NK-92 treated with Interleukin-12 subunit alpha and Interleukin-12 subunit beta, amount 100 ng/mL, for 24 hours (cell line): ENCODE data around the gene SEMA5A.

Experiments
- DNase-seq: peaks from one replicate; lab custom pipeline; 2025; lab: John Stamatoyannopoulos, UW

Gene SEMA5A

DNA sequence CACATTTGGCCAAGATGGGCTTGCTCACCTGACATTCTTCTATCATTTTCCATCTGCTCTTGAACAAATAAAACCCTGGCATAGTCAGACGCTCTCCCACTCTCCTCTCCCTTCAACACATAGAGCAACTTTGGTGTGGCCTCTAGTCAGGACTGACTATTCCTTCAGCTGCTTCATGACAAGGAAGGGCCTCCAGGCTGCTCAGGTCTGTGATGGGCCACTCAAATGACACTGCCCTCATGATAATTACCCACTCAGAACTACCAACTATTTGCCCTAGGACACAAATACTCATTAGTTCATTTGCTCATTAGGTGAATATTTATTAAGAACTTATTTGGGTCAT lies 376.3 kb downstream of the SEMA5A start:
- no peak for DNase-seq

DNA sequence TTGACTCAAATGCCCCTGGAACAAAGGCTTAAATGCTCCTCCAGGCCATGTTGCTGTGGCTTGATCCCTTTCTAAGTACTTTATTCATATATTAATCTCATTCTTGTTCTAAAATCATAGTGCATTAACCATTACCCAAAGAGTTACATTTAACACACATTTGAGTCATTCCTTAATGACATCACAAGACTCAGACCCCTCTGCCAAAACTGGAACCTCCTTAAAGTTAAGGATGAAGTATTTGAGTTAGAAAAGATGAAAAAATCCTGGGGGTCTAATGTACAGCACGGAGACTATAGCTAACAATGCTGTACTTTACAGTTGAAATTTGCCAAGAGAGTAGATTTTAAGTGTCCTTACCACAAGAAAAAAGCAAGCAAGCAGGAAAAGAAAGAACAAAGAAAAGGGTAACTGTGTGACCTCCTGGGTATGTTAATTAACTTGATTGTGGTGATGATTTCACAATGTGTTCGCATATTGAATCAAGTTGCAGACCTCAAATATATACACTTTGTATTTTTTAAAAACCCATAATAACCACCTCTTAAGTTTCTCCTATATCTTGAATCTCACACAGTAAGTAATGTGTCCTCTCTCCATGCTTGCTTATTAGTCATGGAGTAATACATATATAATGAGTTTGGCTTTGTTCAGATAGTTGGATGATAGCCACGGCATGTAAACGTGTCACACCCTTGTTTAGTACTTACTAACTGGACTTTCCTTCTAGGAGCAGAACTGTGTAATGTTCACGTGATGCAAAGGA lies 376.9 kb downstream of the SEMA5A start:
- DNase-seq, result no peak

DNA sequence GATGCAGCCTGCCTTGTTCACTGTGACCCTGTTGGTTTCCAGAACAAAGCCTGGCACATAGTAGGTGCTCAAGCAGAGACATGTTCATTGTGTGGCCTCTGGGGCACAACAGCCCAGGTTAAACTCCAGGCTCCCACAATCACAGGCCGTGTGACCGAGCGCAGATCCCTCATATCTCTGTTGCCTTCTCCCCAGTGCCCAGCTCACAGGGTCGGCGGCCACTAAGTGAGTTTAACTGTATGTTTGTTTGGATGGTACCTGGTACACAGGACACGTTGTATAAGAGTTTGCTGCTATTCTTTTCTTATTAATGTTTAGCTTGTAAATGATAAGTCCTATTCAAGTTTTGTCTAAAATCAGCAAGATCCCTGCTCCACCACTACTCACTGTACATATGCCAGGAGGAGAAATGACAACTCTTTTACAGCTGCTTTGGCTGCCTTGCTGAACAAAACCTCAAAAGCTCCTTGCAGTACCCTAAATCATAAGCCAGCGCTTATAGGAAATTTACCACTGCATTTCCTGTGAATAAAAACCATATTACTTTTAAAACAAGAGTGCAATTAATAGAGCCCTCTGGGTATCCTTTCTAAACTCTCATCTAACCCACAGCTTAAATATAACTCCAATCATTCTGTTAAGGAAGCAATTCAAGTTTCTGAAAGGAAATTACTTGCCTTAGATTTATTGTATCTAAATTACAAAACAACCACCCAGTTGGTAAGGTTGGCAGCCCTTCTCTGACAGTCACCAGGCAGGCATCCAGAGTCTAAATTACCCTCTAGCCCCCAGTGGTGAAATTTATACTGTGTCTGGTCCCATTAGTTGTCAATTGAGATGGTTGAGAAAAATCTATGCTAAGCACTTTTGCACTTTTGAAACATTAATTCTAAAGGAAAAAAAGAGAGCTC lies 379.4 kb downstream of the SEMA5A start:
- no peak for DNase-seq

DNA sequence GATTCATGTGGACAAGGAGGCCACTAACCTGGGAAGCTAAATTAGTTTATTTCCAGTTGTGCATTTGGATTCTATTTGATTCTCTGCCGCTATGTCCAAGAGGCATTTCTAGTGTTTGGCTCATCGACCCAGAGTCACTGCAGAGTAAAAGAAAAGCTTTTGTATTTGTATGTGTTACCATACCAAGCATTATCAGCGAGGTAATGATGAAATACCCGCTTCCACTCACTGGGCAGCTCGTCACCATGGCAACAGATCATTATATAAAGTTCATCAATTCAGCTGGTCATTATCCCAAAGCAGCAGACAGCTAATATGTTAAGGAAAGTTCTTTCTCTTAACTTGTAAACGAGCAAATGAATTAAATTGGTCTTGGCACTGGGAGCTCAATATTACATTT lies 380.3 kb downstream of the SEMA5A start:
- DNase-seq, result no peak

DNA sequence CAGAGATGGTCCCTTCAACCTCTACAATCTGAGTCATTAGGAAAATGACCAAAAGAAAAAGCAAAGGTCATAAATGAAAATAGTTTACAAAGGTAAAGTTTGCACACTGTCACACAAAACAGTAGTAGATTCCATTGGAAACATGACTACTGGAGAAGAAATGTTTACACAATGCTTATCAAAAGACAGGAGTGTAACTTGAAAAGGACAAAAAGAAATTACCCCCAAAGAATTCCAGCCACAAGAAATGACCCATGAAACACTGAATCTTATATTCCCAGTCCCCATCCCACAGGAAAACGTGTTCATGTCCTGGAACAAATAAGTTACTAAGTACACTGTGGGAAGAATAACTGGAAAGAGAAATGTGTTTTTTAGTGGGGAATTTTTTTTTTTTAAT lies 385.1 kb downstream of the SEMA5A start:
- no peak for DNase-seq

DNA sequence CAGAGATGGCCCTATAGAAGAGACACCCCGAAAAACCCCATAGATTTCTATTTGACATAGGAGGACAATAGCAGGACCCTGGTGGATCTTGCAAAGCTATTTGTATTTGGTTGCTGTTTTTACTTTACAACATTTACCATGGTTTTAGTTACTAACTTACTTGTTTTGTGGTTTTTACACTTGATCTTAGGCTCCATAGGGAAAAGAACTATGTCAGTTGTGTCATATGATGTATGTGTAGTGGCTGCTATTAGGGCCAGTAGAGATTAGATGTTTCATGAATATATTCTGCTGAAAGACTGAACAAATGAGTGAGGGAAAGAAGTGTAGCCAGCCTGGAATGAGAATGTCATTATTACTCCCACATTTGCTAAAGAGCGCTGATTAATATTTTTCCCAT lies 388.1 kb downstream of the SEMA5A start:
- no peak for DNase-seq

DNA sequence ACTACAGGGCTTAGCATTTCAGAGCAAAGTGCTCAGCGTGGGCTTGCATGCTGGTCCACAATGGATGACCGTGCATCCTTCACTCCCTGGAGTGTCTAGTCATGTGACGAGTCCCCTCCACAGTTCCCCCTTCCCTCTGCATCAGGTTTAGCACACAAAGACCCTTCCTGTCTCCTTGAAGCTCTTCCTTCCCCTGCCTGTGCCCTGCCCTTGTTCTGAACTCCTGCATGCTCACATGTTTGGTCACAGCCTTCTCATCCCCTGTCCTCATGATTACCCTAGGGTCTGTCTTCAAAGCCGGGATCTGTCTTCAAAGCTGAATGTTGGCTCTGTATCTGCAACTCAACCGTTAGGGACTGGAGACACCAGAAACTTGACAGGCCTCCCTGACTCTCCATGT lies 388.9 kb downstream of the SEMA5A start:
- no peak for DNase-seq

DNA sequence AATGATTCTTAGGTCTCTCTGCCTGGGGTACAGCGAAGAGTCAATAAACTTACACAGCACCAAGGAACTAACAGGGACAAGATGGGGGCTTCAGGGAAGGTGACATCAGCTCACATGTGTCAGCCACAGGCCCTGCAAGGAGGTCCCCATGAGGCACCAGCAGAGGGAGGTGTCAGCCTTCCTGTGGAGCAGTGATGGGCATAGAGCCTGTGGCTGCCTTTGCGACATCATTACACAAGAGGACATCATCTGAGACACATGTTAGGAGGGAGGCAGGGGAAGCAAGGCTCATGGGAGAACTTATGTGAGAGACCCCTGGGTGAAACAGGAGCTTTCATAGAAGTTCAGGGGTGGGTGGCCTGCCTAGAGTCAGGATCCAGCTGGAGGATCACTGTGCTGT lies 389.6 kb downstream of the SEMA5A start:
- DNase-seq, result peak; percentile 58

DNA sequence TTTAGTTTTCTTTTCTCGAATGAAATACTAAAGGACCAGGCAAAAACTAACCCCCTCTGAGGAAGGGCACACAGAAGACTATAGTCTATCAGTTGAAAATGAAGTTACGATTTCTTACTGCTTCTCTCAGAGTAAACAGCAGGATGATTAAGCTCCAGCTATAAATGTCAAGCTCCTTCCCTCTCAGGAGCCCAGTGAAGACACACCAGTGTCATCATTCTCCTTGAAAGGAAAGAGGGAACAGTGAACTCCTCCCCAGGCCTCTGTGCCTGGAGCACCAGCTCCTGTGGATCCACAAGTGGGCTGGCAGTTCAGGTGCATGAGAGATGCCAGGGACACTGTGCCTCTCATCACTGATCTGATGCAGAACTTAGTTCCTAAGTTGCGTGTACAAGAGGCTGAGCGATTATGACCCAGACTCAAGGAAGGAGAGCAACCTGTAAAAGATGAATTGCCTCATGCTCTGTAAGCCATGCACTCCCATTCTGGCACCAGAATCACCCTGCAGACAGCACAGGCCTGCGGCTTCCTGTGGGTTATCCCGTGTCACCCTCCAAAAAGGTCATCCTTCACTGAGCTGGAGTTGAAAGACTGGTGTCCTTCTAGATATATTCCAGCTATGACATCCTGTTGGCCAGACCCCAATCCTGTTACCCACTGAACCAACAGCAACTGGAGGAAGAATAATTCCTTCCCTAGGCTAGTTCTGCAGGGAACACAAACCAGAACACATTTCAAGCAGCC lies 394.0 kb downstream of the SEMA5A start:
- no peak for DNase-seq

DNA sequence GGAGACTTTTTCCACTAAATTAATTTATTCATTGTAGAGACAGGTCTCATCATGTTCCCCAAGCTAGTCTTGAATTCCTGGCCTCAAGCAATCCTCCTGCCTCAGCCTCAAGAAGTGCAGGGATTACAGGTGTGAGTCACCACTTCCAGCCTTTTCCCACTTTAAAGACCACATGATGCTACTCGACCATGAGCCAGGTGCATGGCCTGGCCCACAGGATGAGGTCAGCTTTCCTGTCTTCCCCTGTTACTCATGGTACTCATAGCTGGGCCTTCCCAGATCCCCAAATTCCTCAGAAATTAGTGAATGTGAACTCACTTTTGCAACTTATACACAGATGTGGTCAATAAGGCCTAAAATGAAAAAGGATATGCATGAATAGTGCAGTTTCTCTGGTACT lies 395.9 kb downstream of the SEMA5A start:
- DNase-seq, result no peak

DNA sequence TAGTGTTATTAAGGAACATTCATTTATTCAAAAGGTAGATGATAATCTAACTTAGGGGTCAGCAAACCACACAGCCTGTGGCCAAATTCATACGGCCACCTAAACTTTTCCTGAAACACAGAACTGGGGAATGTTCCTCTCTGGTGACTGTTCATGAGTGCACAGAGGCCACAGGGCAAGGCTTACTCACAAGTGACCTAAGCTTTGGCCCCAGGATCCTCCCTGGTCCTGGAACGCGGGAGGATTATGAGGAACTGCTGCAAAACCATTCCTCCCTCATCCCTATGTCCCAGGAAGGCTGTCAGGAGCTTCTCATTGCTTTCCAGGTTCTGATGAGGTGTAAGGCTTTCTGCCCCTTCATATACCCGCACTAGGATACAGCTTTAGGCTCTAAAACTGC lies 397.6 kb downstream of the SEMA5A start:
- DNase-seq, result no peak

DNA sequence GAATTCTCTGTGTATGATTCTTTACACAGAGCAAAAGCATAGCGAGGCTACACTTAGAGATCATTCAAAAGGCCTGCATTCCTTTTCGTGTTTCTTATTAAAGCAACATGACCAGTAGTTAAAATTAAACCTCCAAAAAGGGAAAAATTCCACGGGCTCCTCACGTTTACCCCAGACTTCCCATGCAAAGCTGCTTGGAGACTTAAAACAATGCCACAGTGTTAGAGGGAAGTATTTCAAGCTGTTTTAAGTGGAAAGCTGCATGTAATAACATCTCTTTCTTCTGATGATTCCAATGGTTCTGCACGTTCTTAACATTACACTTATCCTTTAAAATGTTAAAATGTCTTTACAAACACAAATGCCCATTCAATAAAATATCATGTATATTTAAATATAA lies 405.2 kb downstream of the SEMA5A start:
- no peak for DNase-seq

DNA sequence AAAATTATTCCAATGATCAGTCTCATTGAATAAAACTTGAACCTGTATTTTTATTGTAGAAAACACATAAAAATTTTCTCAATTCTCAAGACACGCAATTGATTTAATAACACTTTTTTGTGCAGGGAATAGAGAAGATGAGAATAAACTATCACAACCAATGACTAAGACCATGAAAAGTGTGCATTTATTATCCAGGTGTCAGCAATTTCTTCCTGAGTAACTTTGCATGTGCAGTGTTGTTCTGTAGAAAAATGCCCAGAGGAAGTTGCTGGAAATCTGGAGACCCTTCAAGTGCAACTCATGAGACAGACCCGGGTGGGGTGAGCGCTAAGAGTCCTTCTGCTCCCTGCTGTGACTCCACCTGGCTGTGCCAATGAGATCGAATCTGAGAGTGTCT lies 405.7 kb downstream of the SEMA5A start:
- DNase-seq, result no peak

DNA sequence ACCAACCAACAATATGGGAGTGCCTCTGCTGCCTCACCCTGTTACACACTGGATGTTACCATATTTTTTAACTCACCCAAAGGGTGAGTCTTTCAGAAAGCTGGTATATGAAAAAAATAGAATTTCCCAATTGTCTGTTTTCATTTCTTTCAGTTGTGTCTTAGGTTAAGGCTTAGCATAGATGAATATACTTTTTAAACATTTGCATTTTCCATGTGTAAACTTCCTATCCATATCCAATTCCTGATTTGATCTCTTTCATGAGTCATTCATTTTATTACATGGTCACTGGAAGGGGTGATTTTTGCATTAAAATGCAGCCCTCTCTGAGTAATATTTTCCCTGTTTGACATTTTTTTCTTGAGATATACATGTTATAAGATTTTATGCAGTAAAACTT lies 406.5 kb downstream of the SEMA5A start:
- no peak for DNase-seq

DNA sequence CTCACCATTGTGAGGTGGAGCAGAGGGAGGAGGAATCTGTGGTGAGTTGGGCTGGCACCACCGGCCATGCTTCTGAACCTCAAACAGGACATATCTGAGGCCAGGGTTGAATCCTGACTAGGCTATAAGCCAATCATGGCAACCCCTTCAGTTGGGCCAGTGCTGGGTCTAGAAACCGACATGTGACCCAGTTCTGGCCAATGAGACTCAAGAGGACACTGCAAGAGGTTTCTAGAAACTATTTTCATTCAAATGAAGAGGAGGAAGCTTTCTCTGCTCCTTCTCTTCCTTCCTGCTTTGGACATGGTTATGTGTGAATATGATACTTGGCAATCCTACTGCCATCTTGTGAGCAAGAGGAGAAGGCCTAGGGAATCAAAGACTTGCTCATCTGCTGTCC lies 417.7 kb downstream of the SEMA5A start:
- DNase-seq, result no peak

DNA sequence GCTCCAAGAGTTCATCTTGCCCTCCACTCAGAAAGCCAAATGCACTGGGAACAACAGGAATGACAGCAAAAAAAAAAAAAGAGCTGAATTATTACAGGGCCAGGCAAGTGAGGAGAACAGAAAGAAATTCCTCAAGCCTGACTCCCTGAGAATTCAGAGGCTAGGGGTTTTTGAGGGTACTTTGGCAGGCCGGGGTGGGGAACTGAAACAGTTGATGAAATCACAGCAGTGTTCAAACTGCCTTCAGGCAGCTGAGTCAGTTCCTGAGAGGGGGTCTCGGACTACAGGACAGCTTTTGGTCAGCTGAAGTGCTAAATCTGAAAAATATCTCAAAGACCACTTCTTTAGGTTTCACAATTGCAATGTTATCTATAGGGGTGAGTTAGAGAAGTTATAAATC lies 419.4 kb downstream of the SEMA5A start:
- DNase-seq, result no peak

DNA sequence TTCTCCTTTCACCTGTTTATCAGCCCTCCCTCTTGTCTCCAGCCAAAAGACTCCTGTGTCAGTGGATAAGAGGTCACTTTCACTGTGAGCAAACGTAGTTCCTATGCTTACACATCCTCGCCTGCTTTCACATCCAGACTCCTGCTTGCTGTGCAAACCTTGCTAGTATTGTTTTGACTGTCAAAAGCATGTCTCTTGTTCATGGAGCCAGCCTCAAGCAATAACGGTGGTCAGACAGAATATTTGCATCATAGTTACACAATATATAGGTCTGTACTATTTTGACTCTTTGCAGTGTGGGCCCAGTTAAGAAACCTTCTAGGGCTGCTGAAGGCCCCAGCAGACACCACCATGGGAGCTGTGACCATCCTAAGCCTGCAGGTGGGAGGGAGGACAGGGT lies 420.0 kb downstream of the SEMA5A start:
- DNase-seq, result no peak

DNA sequence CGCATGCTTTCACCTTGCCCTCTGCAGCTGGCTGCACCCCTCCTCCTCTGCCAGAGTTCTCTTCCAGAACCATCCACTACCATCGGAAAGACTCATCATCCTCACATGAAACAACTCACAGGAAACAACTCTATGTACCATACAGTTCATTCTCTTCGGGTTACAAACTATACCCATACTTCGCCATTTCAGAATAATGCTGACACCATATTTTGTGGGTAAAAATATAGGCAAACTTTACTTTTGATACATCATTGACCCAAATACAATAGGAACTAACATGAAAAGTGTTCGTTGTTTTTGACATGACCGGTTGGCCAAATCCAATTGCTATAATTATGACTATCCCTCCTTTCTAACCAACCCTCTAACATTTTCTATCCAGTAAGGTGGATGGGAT lies 421.0 kb downstream of the SEMA5A start:
- DNase-seq, result no peak

DNA sequence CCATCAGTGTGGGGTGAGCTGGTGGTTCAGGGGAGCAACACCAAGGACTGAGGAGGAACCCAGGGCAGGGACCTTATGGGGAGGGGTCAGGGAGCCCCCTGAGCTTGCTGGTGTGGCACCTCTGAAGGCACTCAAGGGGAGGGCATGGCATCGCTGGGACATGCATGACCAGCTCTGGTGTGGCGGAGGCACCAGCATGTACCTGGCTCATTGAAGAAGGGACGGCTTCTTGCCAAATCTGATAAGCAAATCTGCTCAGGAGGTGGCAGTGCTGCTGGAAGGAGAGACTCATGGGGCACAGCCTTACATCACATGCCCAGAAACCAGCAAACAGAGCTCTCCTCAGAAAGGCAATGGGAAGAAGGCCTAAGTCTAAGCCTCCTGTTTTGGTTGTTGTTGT lies 421.8 kb downstream of the SEMA5A start:
- no peak for DNase-seq

DNA sequence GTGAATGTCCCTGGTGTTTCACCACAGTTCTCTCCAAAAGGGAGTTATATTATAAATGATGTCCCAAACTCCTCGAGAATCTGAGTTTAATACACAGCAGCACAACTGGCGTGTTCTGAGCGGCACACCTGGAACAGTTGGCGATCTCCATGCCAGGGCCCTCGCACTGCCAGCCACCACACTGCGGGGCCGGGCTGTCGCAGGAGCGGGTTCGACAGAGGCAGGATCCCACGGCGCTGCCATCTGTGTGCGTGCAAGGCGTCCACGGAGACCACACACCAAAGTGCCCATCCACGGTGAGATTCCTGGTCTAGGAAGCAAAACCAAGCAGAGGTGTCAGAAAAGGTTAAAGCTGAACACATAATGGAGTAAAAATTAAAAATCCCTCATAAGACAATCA lies 423.3 kb downstream of the SEMA5A start:
- DNase-seq, result no peak

DNA sequence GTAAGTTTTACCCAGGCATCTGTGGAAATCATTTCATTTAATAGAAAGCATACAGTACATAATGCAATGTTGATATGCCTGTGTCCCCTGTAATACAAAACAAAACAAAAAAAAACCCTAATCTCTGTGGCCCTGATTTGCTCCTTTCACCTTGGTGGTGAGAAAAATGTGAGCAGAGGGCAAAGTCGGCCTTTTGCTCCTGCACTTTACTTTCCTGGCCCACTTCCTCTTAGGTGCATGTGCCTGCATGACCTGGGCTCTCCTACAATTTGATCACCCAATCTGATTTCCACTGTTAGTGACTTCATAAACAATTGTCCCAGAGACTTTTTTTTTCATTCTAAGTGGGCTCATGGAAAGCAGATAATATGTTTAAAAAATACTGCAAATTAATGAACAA lies 424.3 kb downstream of the SEMA5A start:
- DNase-seq, result no peak

DNA sequence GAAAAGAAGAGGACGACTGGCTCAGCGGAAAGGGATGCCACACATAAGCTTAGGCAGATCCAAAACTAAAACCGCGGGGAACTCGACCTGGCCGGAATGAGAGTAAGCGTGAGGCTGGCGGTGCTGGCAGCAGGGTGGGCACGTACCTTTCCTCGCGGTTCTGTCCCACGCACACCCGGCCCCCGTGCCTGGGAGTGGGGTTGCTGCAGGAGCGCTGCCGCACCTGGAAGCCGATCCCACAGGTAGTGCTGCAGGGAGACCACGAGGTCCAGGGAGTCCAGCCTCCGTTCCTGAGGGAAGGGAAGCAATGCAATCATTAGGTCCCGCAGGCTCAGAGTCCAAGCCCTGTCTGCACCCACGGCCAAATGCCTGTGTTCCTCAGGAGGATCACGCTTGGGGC lies 427.0 kb downstream of the SEMA5A start:
- DNase-seq, result no peak

DNA sequence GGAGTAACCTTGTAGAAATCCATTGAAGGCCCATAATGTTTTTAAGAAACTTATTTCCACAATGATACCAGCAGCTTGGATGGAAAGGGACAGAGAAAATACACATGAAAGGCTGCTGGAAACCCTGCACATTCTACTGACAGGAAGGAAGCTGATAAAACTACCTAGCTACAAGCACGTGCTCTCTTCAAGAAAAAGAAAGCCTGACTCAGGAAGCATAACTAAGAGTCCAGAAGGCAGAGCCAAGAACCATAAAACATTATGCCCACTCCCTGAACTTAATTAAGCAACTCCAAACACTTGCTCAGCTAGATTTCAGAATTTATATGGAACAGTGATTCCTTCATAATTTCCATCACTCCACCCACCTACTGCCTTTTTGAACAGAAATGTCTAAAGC lies 430.8 kb downstream of the SEMA5A start:
- DNase-seq, result no peak
